Nephron (organoid): ENCODE measurements around the gene CP.

Experiments used
- H3K27ac Mint-ChIP-seq, 3 experiments: 2 replicates each; pipeline ENCODE4 v1.8.0; 2020; ENCODE audit warnings: mixed read lengths in 3 of 3, mild to moderate bottlenecking in 2 of 3, moderate library complexity in 1 of 3
- H3K27me3 Mint-ChIP-seq: 2 replicates; pipeline ENCODE4 v1.8.0; 2021; ENCODE audit warnings: low read depth, mild to moderate bottlenecking, moderate library complexity, mixed read lengths
- H3K36me3 Mint-ChIP-seq: 2 replicates; pipeline ENCODE4 v1.8.0; 2020; ENCODE audit warnings: low read depth, mixed read lengths
- H3K4me1 Mint-ChIP-seq: 2 replicates; pipeline ENCODE4 v1.8.0; 2020; ENCODE audit warnings: mixed read lengths
- H3K4me3 Mint-ChIP-seq, 3 experiments: 2 replicates each; pipeline ENCODE4 v1.8.0; 2020; ENCODE audit warnings: mild to moderate bottlenecking in 3 of 3, mixed read lengths in 3 of 3, moderate library complexity in 2 of 3
- H3K9me3 Mint-ChIP-seq: 2 replicates; pipeline ENCODE4 v1.8.0; 2020; ENCODE audit warnings: mixed read lengths
- TF ChIP-seq, protein P1 (sequence below), 3 experiments: fragments of 200-600 bp; sonication (generic); IDR thresholded peaks; one replicate each; pipeline ENCODE4 v1.5.0; 2021; ENCODE audit warnings: antibody characterized with exemption in 3 of 3; ENCODE audit not compliant: unreplicated experiment in 3 of 3

Gene CP

DNA sequence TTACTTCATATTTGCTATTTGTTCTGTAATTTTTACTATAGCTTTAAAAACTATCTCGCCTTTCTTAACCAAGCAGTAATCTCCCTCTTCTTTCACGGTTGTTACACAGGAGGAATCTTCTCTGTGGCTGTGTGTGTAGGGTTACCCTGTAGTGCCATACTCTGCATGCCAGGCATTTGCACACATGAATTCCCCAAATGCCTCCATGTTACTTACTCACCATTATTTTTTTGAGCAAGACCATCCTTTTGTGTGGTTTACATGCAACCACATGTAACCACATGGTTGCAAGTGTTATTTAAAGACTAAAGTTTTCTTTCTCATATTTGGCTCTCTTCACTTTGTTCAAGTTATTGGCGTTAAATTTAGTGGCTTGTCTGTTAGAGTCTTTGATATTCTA is 46.7 kb downstream of the CP start:
- peaks cover 7% of the 10 kb centered on the region for H3K4me1 Mint-ChIP-seq
- H3K4me3 Mint-ChIP-seq: no peak overlapping the region
- peaks cover 64% of the 10 kb centered on the region for H3K36me3 Mint-ChIP-seq
- peak overlapping the region; percentile 6 to 25 (median 13) for H3K27ac Mint-ChIP-seq
- H3K27me3 Mint-ChIP-seq: no peaks in the 10 kb centered on the region
- H3K9me3 Mint-ChIP-seq: peaks cover 3% of the 10 kb centered on the region
- TF ChIP-seq, protein P1, sequence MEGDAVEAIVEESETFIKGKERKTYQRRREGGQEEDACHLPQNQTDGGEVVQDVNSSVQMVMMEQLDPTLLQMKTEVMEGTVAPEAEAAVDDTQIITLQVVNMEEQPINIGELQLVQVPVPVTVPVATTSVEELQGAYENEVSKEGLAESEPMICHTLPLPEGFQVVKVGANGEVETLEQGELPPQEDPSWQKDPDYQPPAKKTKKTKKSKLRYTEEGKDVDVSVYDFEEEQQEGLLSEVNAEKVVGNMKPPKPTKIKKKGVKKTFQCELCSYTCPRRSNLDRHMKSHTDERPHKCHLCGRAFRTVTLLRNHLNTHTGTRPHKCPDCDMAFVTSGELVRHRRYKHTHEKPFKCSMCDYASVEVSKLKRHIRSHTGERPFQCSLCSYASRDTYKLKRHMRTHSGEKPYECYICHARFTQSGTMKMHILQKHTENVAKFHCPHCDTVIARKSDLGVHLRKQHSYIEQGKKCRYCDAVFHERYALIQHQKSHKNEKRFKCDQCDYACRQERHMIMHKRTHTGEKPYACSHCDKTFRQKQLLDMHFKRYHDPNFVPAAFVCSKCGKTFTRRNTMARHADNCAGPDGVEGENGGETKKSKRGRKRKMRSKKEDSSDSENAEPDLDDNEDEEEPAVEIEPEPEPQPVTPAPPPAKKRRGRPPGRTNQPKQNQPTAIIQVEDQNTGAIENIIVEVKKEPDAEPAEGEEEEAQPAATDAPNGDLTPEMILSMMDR (IDR thresholded peaks at IDR 0.05; ENCODE audit: unreplicated experiment in 3 of 3): no peak

DNA sequence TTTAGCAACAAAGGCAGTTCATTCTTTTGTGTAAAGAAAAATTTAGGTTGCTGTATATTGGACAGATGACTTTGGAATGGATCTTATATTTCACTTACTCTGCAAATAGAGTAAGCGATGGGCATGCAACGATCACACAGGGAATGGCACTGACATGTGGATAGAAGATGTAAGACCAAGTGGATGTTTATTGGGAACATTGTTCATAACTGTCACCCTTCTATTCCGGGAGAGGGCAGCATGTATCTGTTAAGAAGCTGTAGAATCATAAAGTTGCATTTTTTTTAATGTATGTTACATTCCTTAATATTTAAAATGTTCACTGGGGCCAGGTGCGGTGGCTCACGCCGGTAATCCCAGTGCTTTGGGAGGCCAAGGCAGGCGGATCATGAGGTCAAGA is 51.0 kb downstream of the CP start:
- no peak overlapping the region for H3K4me3 Mint-ChIP-seq
- H3K27me3 Mint-ChIP-seq: no peaks in the 10 kb centered on the region
- no peak overlapping the region for H3K27ac Mint-ChIP-seq
- peaks cover 69% of the 10 kb centered on the region for H3K36me3 Mint-ChIP-seq
- H3K4me1 Mint-ChIP-seq: peaks cover 7% of the 10 kb centered on the region
- TF ChIP-seq, protein P1 (IDR thresholded peaks at IDR 0.05; ENCODE audit: unreplicated experiment in 3 of 3): no peak
- no peaks in the 10 kb centered on the region for H3K9me3 Mint-ChIP-seq

DNA sequence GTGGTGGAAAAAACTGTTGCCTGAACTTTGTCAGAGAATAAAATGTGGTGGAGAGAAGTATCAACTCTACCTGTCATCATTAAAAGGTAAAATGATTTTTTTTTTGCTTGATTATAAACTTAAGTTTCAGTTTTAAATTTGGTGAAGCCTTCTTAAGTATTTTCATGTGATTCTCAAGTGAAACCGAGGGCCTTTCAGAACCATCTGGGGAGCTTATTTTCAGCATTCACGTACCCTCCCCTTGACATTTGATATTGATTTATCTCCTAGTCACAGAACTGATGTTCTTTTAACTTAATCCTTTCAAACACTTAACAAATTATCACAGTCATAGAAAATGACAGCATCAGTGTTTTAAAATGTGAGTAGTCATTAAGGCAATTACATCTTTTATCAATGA is 53.7 kb downstream of the CP start:
- Mint-ChIP-seq H3K4me1 (no peaks in the 10 kb centered on the region), H3K4me3 (no peak overlapping the region), H3K36me3 (peaks cover 63% of the 10 kb centered on the region), H3K9me3 (no peaks in the 10 kb centered on the region), H3K27ac (no peak overlapping the region), H3K27me3 (no peaks in the 10 kb centered on the region)
- TF ChIP-seq, protein P1 (IDR thresholded peaks at IDR 0.05; ENCODE audit: unreplicated experiment in 3 of 3): no peak

DNA sequence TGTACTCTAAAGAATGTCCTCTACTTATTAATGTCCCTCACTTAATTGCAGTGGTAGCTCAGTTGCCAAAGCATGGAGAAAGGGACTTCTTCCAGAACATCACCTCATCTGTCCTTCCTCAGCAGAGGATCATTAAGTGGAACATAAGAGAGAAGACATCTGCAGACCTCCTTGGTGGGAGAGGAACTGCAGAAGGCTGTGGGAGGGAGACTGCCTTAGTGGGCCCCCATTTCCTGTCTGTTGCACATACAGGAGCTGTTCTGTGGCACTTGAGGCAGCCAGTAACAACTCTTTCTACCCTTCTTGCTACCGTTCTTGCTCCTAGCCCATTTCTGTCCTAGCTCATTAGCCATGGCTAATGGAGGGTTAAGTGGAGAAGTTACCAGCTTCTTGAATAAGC is 58.6 kb downstream of the CP start:
- TF ChIP-seq, protein P1 (IDR thresholded peaks at IDR 0.05; ENCODE audit: unreplicated experiment in 3 of 3): no peak
- Mint-ChIP-seq H3K9me3 (no peaks in the 10 kb centered on the region), H3K4me1 (no peaks in the 10 kb centered on the region), H3K36me3 (peaks cover 54% of the 10 kb centered on the region), H3K27ac (no peak overlapping the region), H3K4me3 (no peak overlapping the region), H3K27me3 (no peaks in the 10 kb centered on the region)

- Mint-ChIP-seq H3K4me3 (no peak overlapping the region), H3K27ac (no peak overlapping the region), H3K36me3 (peaks cover 55% of the 10 kb centered on the region), H3K27me3 (no peaks in the 10 kb centered on the region), H3K4me1 (no peaks in the 10 kb centered on the region), H3K9me3 (no peaks in the 10 kb centered on the region)
- TF ChIP-seq, protein P1 (IDR thresholded peaks at IDR 0.05; ENCODE audit: unreplicated experiment in 3 of 3): no peak
Observed at GRCh38 chr3:149162007-149162406, 59.6 kb downstream of the CP start.

- H3K27ac Mint-ChIP-seq: no peak overlapping the region
- H3K36me3 Mint-ChIP-seq: peaks cover 58% of the 10 kb centered on the region
- TF ChIP-seq, protein P1 (IDR thresholded peaks at IDR 0.05; ENCODE audit: unreplicated experiment in 3 of 3): no peak
- H3K4me3 Mint-ChIP-seq: no peak overlapping the region
- H3K4me1 Mint-ChIP-seq: no peaks in the 10 kb centered on the region
- no peaks in the 10 kb centered on the region for H3K9me3 Mint-ChIP-seq
- no peaks in the 10 kb centered on the region for H3K27me3 Mint-ChIP-seq
Observed at GRCh38 chr3:149160754-149161300, 60.8 kb downstream of the CP start.
